ENCODE measurements around the gene IGF2R. TPM values are rescaled to one million over a fixed set of nuclear protein-coding genes. Genes with fewer than 3 reads are reported as not detected.
"Not testable (repeated sequence)": the region's sequence is repeated elsewhere in the genome, so short reads cannot be mapped to it uniquely, and the experiment has no call there.

IGF2R gene
- total RNA-seq, 1 experiment from 2014 or later: 31.5 TPM

DNA sequence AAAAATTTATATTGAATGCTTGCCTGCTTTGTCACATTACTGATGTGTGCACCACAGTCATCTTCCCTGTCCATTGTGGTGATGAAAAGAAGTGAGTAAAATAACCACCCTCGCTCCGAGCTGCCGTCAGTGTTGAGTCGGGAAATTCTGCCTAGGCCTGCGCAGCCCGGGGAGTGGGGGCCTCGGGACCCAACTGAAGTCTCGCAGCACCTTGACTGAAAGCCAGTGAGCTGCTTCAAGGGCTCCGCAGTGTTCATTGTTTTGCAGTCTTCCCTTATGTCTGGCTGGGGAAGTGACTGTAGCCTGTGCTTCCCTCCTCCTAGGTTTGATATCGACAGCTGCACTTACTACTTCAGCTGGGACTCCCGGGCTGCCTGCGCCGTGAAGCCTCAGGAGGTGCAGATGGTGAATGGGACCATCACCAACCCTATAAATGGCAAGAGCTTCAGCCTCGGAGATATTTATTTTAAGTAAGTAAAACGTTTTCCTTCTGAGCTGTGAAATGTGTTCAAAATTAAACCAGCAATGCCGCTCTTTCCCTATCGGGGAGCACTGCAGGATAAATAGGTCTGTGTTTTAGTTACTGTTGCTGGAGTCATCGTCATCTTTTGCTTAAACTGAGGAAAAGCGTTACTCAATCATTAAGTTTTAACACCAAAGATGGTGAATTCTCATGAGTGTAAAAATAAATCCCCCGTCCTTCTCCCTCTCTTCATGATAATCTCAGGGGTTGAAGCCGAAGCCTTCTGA lies 120.1 kb downstream of the IGF2R start:
- H3K79me2 ChIP-seq (ENCODE audit: low read length): no peaks in the 10 kb centered on the region
- H4K20me1 ChIP-seq (ENCODE audit: low read length): no peaks in the 10 kb centered on the region
- no peaks in the 10 kb centered on the region for H3K9me3 ChIP-seq (ENCODE audit: low read length)
- no peak for DNase-seq
- no peak overlapping the region for H3K4me3 ChIP-seq (ENCODE audit: low read length)
- no TSS peak for BruUV-seq (replicated peaks)
- ChIA-PET POLR2A (ENCODE audit: unreplicated experiment) (no interaction called here), CTCF (interaction anchor here (0.6 to 1.2 kb wide), 3 partner anchors 49 to 432 kb away, joined by 4 to 6 read pairs (median 4); no protein-coding TSS in a partner anchor)
- intact Hi-C loops (cut with micrococcal nuclease): loop anchor here (1.0 to 5.0 kb wide), 3 partner anchors 208 to 445 kb away; no protein-coding TSS in a partner anchor
- TF ChIP-seq EZH2phosphoT487 (IDR thresholded peaks at IDR 0.05; ENCODE audit: borderline replicate concordance, low read length): no peak
- TF ChIP-seq, protein P1, sequence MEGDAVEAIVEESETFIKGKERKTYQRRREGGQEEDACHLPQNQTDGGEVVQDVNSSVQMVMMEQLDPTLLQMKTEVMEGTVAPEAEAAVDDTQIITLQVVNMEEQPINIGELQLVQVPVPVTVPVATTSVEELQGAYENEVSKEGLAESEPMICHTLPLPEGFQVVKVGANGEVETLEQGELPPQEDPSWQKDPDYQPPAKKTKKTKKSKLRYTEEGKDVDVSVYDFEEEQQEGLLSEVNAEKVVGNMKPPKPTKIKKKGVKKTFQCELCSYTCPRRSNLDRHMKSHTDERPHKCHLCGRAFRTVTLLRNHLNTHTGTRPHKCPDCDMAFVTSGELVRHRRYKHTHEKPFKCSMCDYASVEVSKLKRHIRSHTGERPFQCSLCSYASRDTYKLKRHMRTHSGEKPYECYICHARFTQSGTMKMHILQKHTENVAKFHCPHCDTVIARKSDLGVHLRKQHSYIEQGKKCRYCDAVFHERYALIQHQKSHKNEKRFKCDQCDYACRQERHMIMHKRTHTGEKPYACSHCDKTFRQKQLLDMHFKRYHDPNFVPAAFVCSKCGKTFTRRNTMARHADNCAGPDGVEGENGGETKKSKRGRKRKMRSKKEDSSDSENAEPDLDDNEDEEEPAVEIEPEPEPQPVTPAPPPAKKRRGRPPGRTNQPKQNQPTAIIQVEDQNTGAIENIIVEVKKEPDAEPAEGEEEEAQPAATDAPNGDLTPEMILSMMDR (conservative IDR thresholded peaks at IDR 0.05; ENCODE audit: low read depth, low read length): no peak
- TF ChIP-seq EZH2 (IDR thresholded peaks at IDR 0.05; ENCODE audit: low read length, unreplicated experiment): no peak
- H3K9me2 ChIP-seq (replicated peaks; ENCODE audit: low read length): no peaks in the 10 kb centered on the region
- 0 out of 2 replicates have a peak overlapping the region, but pooled peaks have one; percentile 8 for H3K27ac ChIP-seq (ENCODE audit: low read length)
- H3K36me3 ChIP-seq (ENCODE audit: low read depth, low read length): peaks cover 15% of the 10 kb centered on the region; the same call in 1 of the 2 replicates
- no peak overlapping the region for H3K4me2 ChIP-seq (ENCODE audit: low read length)
- H3K27me3 ChIP-seq (ENCODE audit: low read length): no peaks in the 10 kb centered on the region
- no peak for ATAC-seq
- H2AFZ ChIP-seq (ENCODE audit: low read length): no peak overlapping the region
- no peaks in the 10 kb centered on the region for H3F3A ChIP-seq (ENCODE audit: low read length, unreplicated experiment)
- no peak overlapping the region for H3K9ac ChIP-seq (ENCODE audit: low read length)
- H3K4me1 ChIP-seq (ENCODE audit: insufficient read depth, low read length): peaks cover 4% of the 10 kb centered on the region

DNA sequence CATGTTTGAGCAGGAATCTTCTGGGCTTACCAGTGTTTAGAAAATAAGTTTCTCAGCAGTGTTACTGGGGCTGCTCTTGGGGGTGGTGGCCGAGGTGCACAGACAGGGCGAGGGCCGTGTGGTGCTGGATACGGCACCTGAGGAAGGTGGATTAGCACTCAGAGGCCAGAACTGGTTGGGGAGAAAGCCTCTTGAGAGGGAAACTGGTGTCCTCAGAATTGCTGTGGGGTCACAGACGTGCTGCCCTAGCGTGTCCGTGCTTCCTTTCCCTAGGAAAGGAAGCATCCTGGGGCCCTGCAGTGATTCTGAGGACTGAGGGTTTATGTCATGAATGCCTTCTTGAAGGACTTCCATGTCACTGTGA lies 120.6 kb downstream of the IGF2R start:
- Histone ChIP-seq H3K36me3 (ENCODE audit: low read depth, low read length) (peaks cover 15% of the 10 kb centered on the region; the same call in 1 of the 2 replicates), H3K4me3 (ENCODE audit: low read length) (no peak overlapping the region), H3K9ac (ENCODE audit: low read length) (no peak overlapping the region), H3K27ac (ENCODE audit: low read length) (no peak overlapping the region), H3K79me2 (ENCODE audit: low read length) (no peaks in the 10 kb centered on the region), H3K4me1 (ENCODE audit: insufficient read depth, low read length) (peaks cover 4% of the 10 kb centered on the region), H4K20me1 (ENCODE audit: low read length) (no peaks in the 10 kb centered on the region), H3K27me3 (ENCODE audit: low read length) (no peaks in the 10 kb centered on the region), H2AFZ (ENCODE audit: low read length) (no peak overlapping the region), H3K9me3 (ENCODE audit: low read length) (no peaks in the 10 kb centered on the region), H3K4me2 (ENCODE audit: low read length) (no peak overlapping the region), H3F3A (ENCODE audit: low read length, unreplicated experiment) (no peaks in the 10 kb centered on the region), H3K9me2 (replicated peaks; ENCODE audit: low read length) (no peaks in the 10 kb centered on the region)
- no peak for TF ChIP-seq EZH2phosphoT487 (IDR thresholded peaks at IDR 0.05; ENCODE audit: borderline replicate concordance, low read length)
- TF ChIP-seq, protein P1 (conservative IDR thresholded peaks at IDR 0.05; ENCODE audit: low read depth, low read length): no peak
- no peak for TF ChIP-seq EZH2 (IDR thresholded peaks at IDR 0.05; ENCODE audit: low read length, unreplicated experiment)
- ATAC-seq: no peak
- no peak for DNase-seq
- intact Hi-C loops (cut with micrococcal nuclease): loop anchor here (5.0 kb wide), 1 partner anchor 208 kb away; no protein-coding TSS in a partner anchor
- CTCF ChIA-PET: no interaction called here
- POLR2A ChIA-PET (ENCODE audit: unreplicated experiment): no interaction called here
- no TSS peak for BruUV-seq (replicated peaks)

DNA sequence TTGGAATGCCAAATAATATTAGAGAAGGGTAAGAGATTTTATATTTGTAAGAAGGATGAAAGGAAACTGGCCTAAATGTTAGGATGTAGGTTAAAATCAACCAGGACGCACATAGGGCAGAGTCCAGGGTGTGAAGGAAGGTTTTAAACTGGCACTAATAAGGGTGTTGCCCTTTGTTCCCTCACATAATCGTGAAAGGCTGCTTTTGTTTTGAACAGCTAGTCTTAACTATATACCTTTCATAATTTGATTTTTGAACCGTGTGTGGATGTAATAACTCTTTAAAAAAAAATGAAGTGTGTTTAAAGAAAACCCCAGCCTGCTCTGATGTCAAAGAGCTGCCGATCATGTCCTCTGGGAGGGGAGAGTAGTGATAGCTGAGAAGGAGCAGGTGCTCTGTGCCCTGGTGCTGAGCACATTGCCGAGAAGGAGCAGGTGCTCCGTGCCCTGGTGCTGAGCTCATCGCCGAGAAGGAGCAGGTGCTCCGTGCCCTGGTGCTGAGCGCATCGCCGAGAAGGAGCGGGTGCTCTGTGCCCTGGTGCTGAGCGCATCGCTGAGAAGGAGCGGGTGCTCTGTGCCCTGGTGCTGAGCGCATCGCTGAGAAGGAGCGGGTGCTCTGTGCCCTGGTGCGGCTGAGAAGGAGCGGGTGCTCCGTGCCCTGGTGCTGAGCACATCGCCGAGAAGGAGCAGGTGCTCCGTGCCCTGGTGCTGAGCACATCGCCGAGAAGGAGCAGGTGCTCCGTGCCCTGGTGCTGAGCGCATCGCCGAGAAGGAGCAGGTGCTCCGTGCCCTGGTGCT lies 121.8 kb downstream of the IGF2R start:
- BruUV-seq (replicated peaks); H3K9me2 ChIP-seq (replicated peaks; ENCODE audit: low read length); DNase-seq; H3K27ac ChIP-seq (ENCODE audit: low read length); ATAC-seq; H3K4me3 ChIP-seq (ENCODE audit: low read length); H4K20me1 ChIP-seq (ENCODE audit: low read length); intact Hi-C loops (cut with micrococcal nuclease); H3K4me2 ChIP-seq (ENCODE audit: low read length); H3K27me3 ChIP-seq (ENCODE audit: low read length); H3F3A ChIP-seq (ENCODE audit: low read length, unreplicated experiment); H3K9me3 ChIP-seq (ENCODE audit: low read length); H2AFZ ChIP-seq (ENCODE audit: low read length); H3K79me2 ChIP-seq (ENCODE audit: low read length); H3K9ac ChIP-seq (ENCODE audit: low read length); CTCF ChIA-PET; H3K4me1 ChIP-seq (ENCODE audit: insufficient read depth, low read length); POLR2A ChIA-PET (ENCODE audit: unreplicated experiment): not testable (repeated sequence)
- H3K36me3 ChIP-seq (ENCODE audit: low read depth, low read length): peaks cover 15% of the 10 kb centered on the region; the same call in 1 of the 2 replicates

DNA sequence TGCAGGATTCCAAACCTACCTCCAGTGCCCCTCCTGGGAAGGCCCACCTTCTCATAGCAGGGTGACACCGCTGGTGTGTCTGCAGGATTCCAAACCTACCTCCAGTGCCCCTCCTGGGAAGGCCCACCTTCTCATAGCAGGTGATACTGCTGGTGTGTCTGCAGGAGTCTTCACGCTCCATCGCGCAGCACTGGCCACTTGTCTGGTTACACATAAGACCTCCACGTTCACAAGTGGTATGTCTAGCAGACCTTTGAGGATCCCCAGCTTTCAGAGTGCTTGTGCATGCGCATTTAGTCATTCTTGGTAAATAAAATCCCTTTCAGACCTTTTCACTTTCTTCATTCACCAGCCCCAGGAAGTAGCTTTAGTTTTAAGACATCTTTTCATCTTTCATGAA lies 123.3 kb downstream of the IGF2R start:
- H3K79me2 ChIP-seq (ENCODE audit: low read length); H3K9ac ChIP-seq (ENCODE audit: low read length); H4K20me1 ChIP-seq (ENCODE audit: low read length); BruUV-seq (replicated peaks); CTCF ChIA-PET; ATAC-seq; DNase-seq; H3F3A ChIP-seq (ENCODE audit: low read length, unreplicated experiment); intact Hi-C loops (cut with micrococcal nuclease); H3K4me3 ChIP-seq (ENCODE audit: low read length); H2AFZ ChIP-seq (ENCODE audit: low read length); H3K9me2 ChIP-seq (replicated peaks; ENCODE audit: low read length); H3K27me3 ChIP-seq (ENCODE audit: low read length); H3K27ac ChIP-seq (ENCODE audit: low read length); H3K4me2 ChIP-seq (ENCODE audit: low read length); POLR2A ChIA-PET (ENCODE audit: unreplicated experiment); H3K4me1 ChIP-seq (ENCODE audit: insufficient read depth, low read length); H3K9me3 ChIP-seq (ENCODE audit: low read length): not testable (repeated sequence)
- H3K36me3 ChIP-seq (ENCODE audit: low read depth, low read length): peaks cover 15% of the 10 kb centered on the region; the same call in 1 of the 2 replicates
